BLaER1 (cell line): ENCODE results near the gene C16orf89.
"Not testable (repeated sequence)": the region's sequence is repeated elsewhere in the genome, so short reads cannot be mapped to it uniquely, and the experiment has no call there.

Experiments
- H3K27ac ChIP-seq: shearing (Covaris generic); formaldehyde crosslinking; 2 replicates; pipeline ENCODE4 v1.8.1; 2022
- H3K27me3 ChIP-seq: shearing (Covaris generic); formaldehyde crosslinking; 2 replicates; pipeline ENCODE4 v1.8.1; 2022
- H3K36me3 ChIP-seq: shearing (Covaris generic); formaldehyde crosslinking; 2 replicates; pipeline ENCODE4 v1.8.1; 2022
- H3K4me1 ChIP-seq: shearing (Covaris generic); formaldehyde crosslinking; 2 replicates; pipeline ENCODE4 v1.8.1; 2022
- H3K4me2 ChIP-seq: shearing (Covaris generic); formaldehyde crosslinking; 2 replicates; pipeline ENCODE4 v1.8.1; 2022
- H3K4me3 ChIP-seq: shearing (Covaris generic); formaldehyde crosslinking; 2 replicates; pipeline ENCODE4 v1.8.1; 2022
- H3K9ac ChIP-seq: shearing (Covaris generic); formaldehyde crosslinking; 2 replicates; pipeline ENCODE4 v1.8.1; 2022
- H3K9me3 ChIP-seq: shearing (Covaris generic); formaldehyde crosslinking; 2 replicates; pipeline ENCODE4 v1.8.1; 2022
- H4K20me1 ChIP-seq: shearing (Covaris generic); formaldehyde crosslinking; 2 replicates; pipeline ENCODE4 v1.8.1; 2022
- Cebpa-rat ChIP-seq: shearing (Covaris generic); IDR thresholded peaks from 2 replicates; pipeline ENCODE4 v1.8.1; 2022

Gene C16orf89

GRCh38 chr16:5065813-5066212 lies at the start of gene C16orf89:
TSS of gene C16orf89 (minus strand) at chr16:5065956. CDS start at chr16:5065908, 48 bp downstream.
- Histone ChIP-seq H3K27me3 (no peaks in the 10 kb centered on the region), H3K4me3 (no peak within 1 kb of the TSS), H3K9me3 (no peaks in the 10 kb centered on the region), H3K9ac (no peak within 1 kb of the TSS), H3K4me2 (no peak within 1 kb of the TSS), H3K4me1 (peaks cover 23% of the 10 kb centered on the region), H4K20me1 (no peaks in the 10 kb centered on the region), H3K27ac (no peak within 1 kb of the TSS), H3K36me3 (no peaks in the 10 kb centered on the region)
- TF ChIP-seq Cebpa-rat: no peak

GRCh38 chr16:5110933-5111332 lies 45.2 kb upstream of the C16orf89 start:
- not testable (repeated sequence) for H3K4me1 ChIP-seq, H3K9me3 ChIP-seq, H3K4me2 ChIP-seq, H3K4me3 ChIP-seq, H3K9ac ChIP-seq, H3K36me3 ChIP-seq, H3K27ac ChIP-seq, H3K27me3 ChIP-seq, H4K20me1 ChIP-seq

GRCh38 chr16:5108505-5109158 lies 42.9 kb upstream of the C16orf89 start:
- no peak for TF ChIP-seq Cebpa-rat
- no peak overlapping the region for H3K9ac ChIP-seq
- no peaks in the 10 kb centered on the region for H3K36me3 ChIP-seq

GRCh38 chr16:5105039-5105438 lies 39.3 kb upstream of the C16orf89 start:
- H3K27me3 ChIP-seq, H3K4me2 ChIP-seq, H3K9me3 ChIP-seq, H3K9ac ChIP-seq, H3K27ac ChIP-seq, H3K4me1 ChIP-seq, H3K4me3 ChIP-seq, H4K20me1 ChIP-seq, H3K36me3 ChIP-seq: not testable (repeated sequence)

More at GRCh38 chr16:5108505-5109158, 42.9 kb upstream of the C16orf89 start:
- Histone ChIP-seq H3K9me3 (no peaks in the 10 kb centered on the region), H3K4me2 (no peak overlapping the region), H3K27ac (no peak overlapping the region), H3K4me1 (no peaks in the 10 kb centered on the region), H4K20me1 (no peaks in the 10 kb centered on the region), H3K4me3 (no peak overlapping the region), H3K27me3 (no peaks in the 10 kb centered on the region)

GRCh38 chr16:5103296-5104032 lies 37.7 kb upstream of the C16orf89 start:
- not testable (repeated sequence) for H3K27ac ChIP-seq, H3K4me2 ChIP-seq, H3K36me3 ChIP-seq, H3K4me3 ChIP-seq, H4K20me1 ChIP-seq, H3K4me1 ChIP-seq, H3K27me3 ChIP-seq, H3K9me3 ChIP-seq, H3K9ac ChIP-seq

GRCh38 chr16:5099174-5099573 lies 33.4 kb upstream of the C16orf89 start:
- not testable (repeated sequence) for H3K27ac ChIP-seq, H3K27me3 ChIP-seq, H3K4me1 ChIP-seq, H4K20me1 ChIP-seq, H3K4me2 ChIP-seq, H3K9me3 ChIP-seq, H3K4me3 ChIP-seq, H3K36me3 ChIP-seq, H3K9ac ChIP-seq

- not testable (repeated sequence) for H3K27me3 ChIP-seq, H3K27ac ChIP-seq, H3K9me3 ChIP-seq, H3K4me1 ChIP-seq, H4K20me1 ChIP-seq, H3K36me3 ChIP-seq
- Histone ChIP-seq H3K4me3 (peak overlapping the region; percentile 79), H3K9ac (peak overlapping the region; percentile 61; the same call in 1 of the 2 replicates), H3K4me2 (peak overlapping the region; percentile 87)
Measured at GRCh38 chr16:5098221-5099159, 32.7 kb upstream of the C16orf89 start.

GRCh38 chr16:5097470-5098220 lies 31.9 kb upstream of the C16orf89 start, which contains the start of gene EEF2KMT:
TSS of gene EEF2KMT (minus strand) at chr16:5097795. CDS start at chr16:5097739, 56 bp downstream.
- not testable (repeated sequence) for H3K27me3 ChIP-seq, H3K9me3 ChIP-seq, H3K4me1 ChIP-seq, H3K36me3 ChIP-seq, H4K20me1 ChIP-seq
- Histone ChIP-seq H3K9ac (peak within 1 kb of the TSS; percentile 85), H3K27ac (peak within 1 kb of the TSS; percentile 78), H3K4me2 (peak within 1 kb of the TSS; percentile 91), H3K4me3 (peak within 1 kb of the TSS; percentile 79)

GRCh38 chr16:5097061-5097469 lies 31.3 kb upstream of the C16orf89 start:
- H3K4me3 ChIP-seq: peak overlapping the region; percentile 79
- H4K20me1 ChIP-seq, H3K4me1 ChIP-seq, H3K36me3 ChIP-seq, H3K9me3 ChIP-seq, H3K27me3 ChIP-seq: not testable (repeated sequence)
- peak overlapping the region; percentile 85 for H3K9ac ChIP-seq
- peak overlapping the region; percentile 78 for H3K27ac ChIP-seq
- peak overlapping the region; percentile 91 for H3K4me2 ChIP-seq

GRCh38 chr16:5096437-5097060 lies 30.8 kb upstream of the C16orf89 start:
- H3K9me3 ChIP-seq, H4K20me1 ChIP-seq, H3K27me3 ChIP-seq, H3K4me1 ChIP-seq, H3K36me3 ChIP-seq, H3K27ac ChIP-seq: not testable (repeated sequence)
- Histone ChIP-seq H3K4me2 (peak overlapping the region; percentile 91), H3K9ac (peak overlapping the region; percentile 85), H3K4me3 (peak overlapping the region; percentile 79)

- not testable (repeated sequence) for H3K27ac ChIP-seq, H3K4me2 ChIP-seq
Measured at GRCh38 chr16:5095145-5095830, 29.5 kb upstream of the C16orf89 start.

GRCh38 chr16:5093746-5094145 lies 28.0 kb upstream of the C16orf89 start:
- H4K20me1 ChIP-seq, H3K4me1 ChIP-seq, H3K27me3 ChIP-seq, H3K4me2 ChIP-seq, H3K9me3 ChIP-seq, H3K4me3 ChIP-seq, H3K9ac ChIP-seq, H3K27ac ChIP-seq: not testable (repeated sequence)
- H3K36me3 ChIP-seq: peaks cover 13% of the 10 kb centered on the region; the same call in 1 of the 2 replicates

More at GRCh38 chr16:5095145-5095830, 29.5 kb upstream of the C16orf89 start:
- H3K9ac ChIP-seq, H4K20me1 ChIP-seq, H3K9me3 ChIP-seq, H3K36me3 ChIP-seq, H3K4me1 ChIP-seq, H3K27me3 ChIP-seq, H3K4me3 ChIP-seq: not testable (repeated sequence)
